H1 (cell line): ENCODE results near the gene POLN. TPM values are rescaled to one million over a fixed set of nuclear protein-coding genes. Genes with fewer than 3 reads are reported as not detected.

ENCODE experiments used
- CTCF ChIA-PET: fragments of 300-600 bp; sonication (Branson Sonifier 250); formaldehyde crosslinking; loops from one replicate; lab custom pipeline; 2021; ENCODE audit not compliant: partially characterized antibody; lab: Charles Lee
- POLR2A ChIA-PET: fragments of 300-600 bp; sonication (Branson Sonifier 250); formaldehyde crosslinking; loops from one replicate; lab custom pipeline; 2021; ENCODE audit warnings: inconsistent platforms; ENCODE audit not compliant: partially characterized antibody; lab: Charles Lee
- DNase-seq, 2 experiments: peaks; one replicate each; pipeline versions ENCODE4 v3.0.0 to v3.0.0-alpha.2; 2010 to 2022; ENCODE audit warnings: low spot score in 2 of 2, low read depth in 1 of 2, mixed read lengths in 1 of 2
- FAIRE-seq: peaks from 2 replicates; lab custom pipeline; 2011; peaks lifted over from hg19 to GRCh38; lab: Jason Lieb, UNC
- H2AFZ ChIP-seq: 2 replicates; pipeline ENCODE4 v1.8.1; 2012; ENCODE audit warnings: low read length, inconsistent platforms
- H2AK5ac ChIP-seq: 2 replicates; pipeline ENCODE4 v1.6.1; 2013; ENCODE audit warnings: low read depth, low read length
- H2BK120ac ChIP-seq: replicated peaks from 2 replicates; pipeline ENCODE3; 2013; ENCODE audit warnings: low read depth, low read length, inconsistent platforms
- H2BK12ac ChIP-seq: 2 replicates; pipeline ENCODE4 v1.6.1; 2013; ENCODE audit warnings: low read depth, low read length
- H2BK15ac ChIP-seq: 2 replicates; pipeline ENCODE4 v1.6.1; 2013; ENCODE audit warnings: low read length
- H2BK20ac ChIP-seq: 2 replicates; pipeline ENCODE4 v1.6.1; 2013; ENCODE audit warnings: low read length
- H2BK5ac ChIP-seq: 2 replicates; pipeline ENCODE4 v1.6.1; 2013; ENCODE audit warnings: low read depth, low read length
- H3K14ac ChIP-seq: 2 replicates; pipeline ENCODE4 v1.6.1; 2013; ENCODE audit warnings: inconsistent platforms; ENCODE audit not compliant: insufficient read length
- H3K18ac ChIP-seq: 2 replicates; pipeline ENCODE4 v1.6.1; 2013; ENCODE audit warnings: low read length; ENCODE audit errors: extremely low read depth
- H3K23ac ChIP-seq: 2 replicates; pipeline ENCODE4 v1.6.1; 2013; ENCODE audit warnings: inconsistent platforms; ENCODE audit not compliant: insufficient read length
- H3K23me2 ChIP-seq: 2 replicates; pipeline ENCODE4 v1.6.1; 2013; ENCODE audit warnings: low read depth, low read length
- H3K27ac ChIP-seq: 2 replicates; pipeline ENCODE4 v1.6.1; 2011; ENCODE audit warnings: low read depth, low read length, inconsistent platforms
- H3K27me3 ChIP-seq, 4 experiments: replicated peaks in 1 of 4; 1 replicate in 1 of 4; 2 replicates in 3 of 4; pipeline versions ENCODE4 v1.6.1 to v1.8.1; 2011 to 2013; ENCODE audit warnings: low read length in 3 of 4, mild to moderate bottlenecking in 3 of 4, inconsistent platforms in 2 of 4, mixed read lengths in 2 of 4, moderate library complexity in 1 of 4; ENCODE audit not compliant: control insufficient read depth in 3 of 4, insufficient read depth in 3 of 4; ENCODE audit errors: extremely low read depth in 1 of 4
- H3K36me3 ChIP-seq, 4 experiments: 2 replicates each; pipeline versions ENCODE4 v1.6.1 to v1.8.1; 2011 to 2013; ENCODE audit warnings: mild to moderate bottlenecking in 4 of 4, low read length in 3 of 4, moderate library complexity in 2 of 4, control low read depth in 1 of 4, inconsistent platforms in 1 of 4; ENCODE audit not compliant: insufficient read depth in 4 of 4, control insufficient read depth in 2 of 4
- H3K4ac ChIP-seq: replicated peaks from 2 replicates; pipeline ENCODE3; 2013; ENCODE audit warnings: low read length, low read depth, mixed read lengths, inconsistent platforms; ENCODE audit not compliant: insufficient read length
- H3K4me1 ChIP-seq, 4 experiments: replicated peaks in 1 of 4; 1 replicate in 1 of 4; 2 replicates in 3 of 4; pipeline versions ENCODE4 v1.6.1 to v1.8.1; 2011 to 2013; ENCODE audit warnings: low read length in 3 of 4, inconsistent platforms in 2 of 4, mixed read lengths in 1 of 4; ENCODE audit not compliant: insufficient read depth in 4 of 4, control insufficient read depth in 3 of 4
- H3K4me2 ChIP-seq, 2 experiments: 2 replicates each; pipeline versions ENCODE4 v1.6.1 to v1.8.1; 2011 to 2013; ENCODE audit warnings: low read depth in 2 of 2, low read length in 2 of 2, control low read depth in 1 of 2, inconsistent platforms in 1 of 2, mild to moderate bottlenecking in 1 of 2; ENCODE audit not compliant: insufficient read depth in 1 of 2
- H3K4me3 ChIP-seq, 4 experiments: fragments of 200-600, 300-600 bp in 1 of 4; sonication (generic), shearing (Covaris generic), sonication (Bioruptor Twin) in 1 of 4; 2 replicates each; pipeline versions ENCODE4 v1.5.1 to v1.8.1; 2011 to 2016; ENCODE audit warnings: low read length in 4 of 4, low read depth in 3 of 4, control low read depth in 2 of 4, inconsistent platforms in 2 of 4, mild to moderate bottlenecking in 2 of 4, mixed read lengths in 1 of 4, moderate library complexity in 1 of 4; ENCODE audit not compliant: insufficient read depth in 2 of 4; ENCODE audit errors: extremely low read depth in 1 of 4
- H3K56ac ChIP-seq: replicated peaks from 2 replicates; pipeline ENCODE3; 2013; ENCODE audit warnings: low read depth, mild to moderate bottlenecking, mixed read lengths, low read length, inconsistent platforms; ENCODE audit not compliant: insufficient read length
- H3K79me1 ChIP-seq: 2 replicates; pipeline ENCODE4 v1.6.1; 2013; ENCODE audit warnings: low read depth, low read length, control low read depth
- H3K79me2 ChIP-seq, 2 experiments: 2 replicates each; pipeline versions ENCODE4 v1.6.1 to v1.8.1; 2012 to 2013; ENCODE audit warnings: low read length in 2 of 2, mild to moderate bottlenecking in 2 of 2, inconsistent platforms in 1 of 2; ENCODE audit not compliant: insufficient read depth in 2 of 2, control insufficient read depth in 1 of 2
- H3K9ac ChIP-seq, 4 experiments: replicated peaks in 1 of 4; 1 replicate in 1 of 4; 2 replicates in 3 of 4; pipeline versions ENCODE4 v1.6.1 to v1.8.1; 2011 to 2013; ENCODE audit warnings: low read depth in 3 of 4, low read length in 3 of 4, control low read depth in 2 of 4, mild to moderate bottlenecking in 2 of 4, moderate library complexity in 2 of 4, inconsistent platforms in 1 of 4; ENCODE audit errors: extremely low read depth in 1 of 4
- H3K9me3 ChIP-seq, 2 experiments: 2 replicates each; pipeline versions ENCODE4 v1.6.1 to v1.8.1; 2012 to 2013; ENCODE audit warnings: mild to moderate bottlenecking in 2 of 2, moderate library complexity in 2 of 2, control low read depth in 1 of 2, inconsistent platforms in 1 of 2, low read depth in 1 of 2, low read length in 1 of 2, mixed read lengths in 1 of 2; ENCODE audit not compliant: insufficient read depth in 2 of 2
- H4K20me1 ChIP-seq, 2 experiments: replicated peaks in 1 of 2; 2 replicates each; pipeline versions ENCODE3 to v1.8.1; 2011 to 2013; ENCODE audit warnings: inconsistent platforms in 2 of 2, low read length in 2 of 2, mild to moderate bottlenecking in 1 of 2; ENCODE audit not compliant: insufficient read depth in 2 of 2, control insufficient read depth in 1 of 2
- H4K5ac ChIP-seq: 2 replicates; pipeline ENCODE4 v1.6.1; 2013; ENCODE audit warnings: low read length, low read depth, mixed read lengths, inconsistent platforms; ENCODE audit not compliant: insufficient read length
- H4K8ac ChIP-seq: 2 replicates; pipeline ENCODE4 v1.8.0; 2013; ENCODE audit warnings: mild to moderate bottlenecking, moderate library complexity, low read length, inconsistent platforms; ENCODE audit not compliant: insufficient read depth; ENCODE audit errors: extremely low read depth
- H4K91ac ChIP-seq: replicated peaks from 2 replicates; pipeline ENCODE3; 2013; ENCODE audit warnings: low read length, mixed read lengths, inconsistent platforms; ENCODE audit not compliant: insufficient read length
- BRCA1 ChIP-seq: IDR thresholded peaks from 2 replicates; pipeline ENCODE4 v1.6.1; 2012; ENCODE audit warnings: low read depth, low read length, improper control_type of control experiment
- CTCF ChIP-seq, 3 experiments: IDR thresholded peaks; 1 replicate in 2 of 3; 2 replicates in 1 of 3; pipeline versions ENCODE4 v1.5.1 to v1.6.1; 2011; ENCODE audit warnings: low read length in 3 of 3, mild to moderate bottlenecking in 3 of 3, inconsistent platforms in 2 of 3, low read depth in 1 of 3, moderate library complexity in 1 of 3; ENCODE audit not compliant: insufficient read depth in 1 of 3; ENCODE audit errors: control extremely low read depth in 1 of 3
- EZH2 ChIP-seq: fragments of 200-600 bp; sonication (generic); IDR thresholded peaks from 2 replicates; pipeline ENCODE4 v1.7.1; 2012; ENCODE audit warnings: low read depth, mild to moderate bottlenecking, moderate library complexity, low read length, inconsistent platforms; ENCODE audit not compliant: severe bottlenecking
- FOSL1 ChIP-seq: IDR thresholded peaks from 2 replicates; pipeline ENCODE4 v1.6.1; 2011; ENCODE audit warnings: mild to moderate bottlenecking, low read depth, low read length, moderate library complexity; ENCODE audit not compliant: insufficient read depth
- RBBP5 ChIP-seq: IDR thresholded peaks from 2 replicates; pipeline ENCODE4 v1.7.1; 2012; ENCODE audit warnings: low read depth, mild to moderate bottlenecking, inconsistent platforms, low read length, moderate library complexity, borderline replicate concordance
- RFX5 ChIP-seq: IDR thresholded peaks from 2 replicates; pipeline ENCODE4 v1.6.1; 2011; ENCODE audit warnings: low read depth, low read length, improper control_type of control experiment, borderline replicate concordance
- SIX5 ChIP-seq: IDR thresholded peaks from 2 replicates; pipeline ENCODE4 v1.6.1; 2011; ENCODE audit warnings: mild to moderate bottlenecking, low read depth, low read length
- TAF7 ChIP-seq: optimal IDR thresholded peaks from 2 replicates; pipeline ENCODE3; 2011; ENCODE audit warnings: low read depth, mild to moderate bottlenecking, inconsistent platforms, low read length, moderate library complexity, borderline replicate concordance
- TBP ChIP-seq: IDR thresholded peaks from 2 replicates; pipeline ENCODE4 v1.6.1; 2011; ENCODE audit warnings: low read depth, low read length, improper control_type of control experiment
- WGBS, 2 experiments: shearing (Covaris generic) in 1 of 2; methylation state at CpG; one replicate each; pipeline versions ENCODE4 v1.1.6 to v1.1.7; 2013 to 2015; ENCODE audit warnings: low lambda C conversion rate in 2 of 2, mixed read lengths in 2 of 2, inconsistent platforms in 1 of 2, low coverage in 1 of 2, missing lambda C conversion rate in 1 of 2; ENCODE audit not compliant: insufficient replicate concordance in 2 of 2, insufficient coverage in 1 of 2, insufficient read length in 1 of 2; ENCODE audit errors: extremely low coverage in 1 of 2, missing lambda C conversion rate in 1 of 2; 5-methylcytosine and 5-hydroxymethylcytosine counted together
- polyA plus RNA-seq, 7 experiments: library from polyadenylated mRNA; depleted of rRNA in 3 of 7; stranded (reverse) in 5 of 7; unstranded in 2 of 7; fragments of >200 nt in 5 of 7; fragments of 200-250 nt in 2 of 7; gene quantifications; 1 replicate in 5 of 7; 2 replicates in 1 of 7; 4 replicates in 1 of 7; pipeline versions ENCODE4 v1.2.1 to v1.2.3, GENCODE V29; 2011 to 2013; ENCODE audit warnings: missing spikeins in 2 of 7, mixed read lengths in 2 of 7
- total RNA-seq: library from RNA; stranded (reverse); fragmentation: NEBNext Ultra II Directional; extraction: Animal tissue kit (Norgen Biotek cat#: 25700); gene quantifications from 2 replicates; pipeline ENCODE4 v1.2.1, GENCODE V29; 2021

POLN gene
- total and polyA plus RNA-seq, 2 of the 8 experiments (the other 6 are each of a cell fraction or from before 2014, with no cell fraction given) = 0.98 to 1.5 TPM

- no peak overlapping the region for H2AFZ ChIP-seq
- TF ChIP-seq BRCA1 (no peak), TBP (no peak), FOSL1 (no peak), EZH2 (no peak), CTCF (IDR thresholded peaks at IDR 0.05; ENCODE audit: control extremely low read depth in 1 of 3, insufficient read depth in 1 of 3, low read depth in 1 of 3, low read length in 3 of 3) (no peak), RFX5 (no peak), TAF7 (no peak), SIX5 (no peak), RBBP5 (no peak)
Measured at GRCh38 chr4:2083116-2083825, 158.7 kb downstream of the POLN start.

More at GRCh38 chr4:2083116-2083825, 158.7 kb downstream of the POLN start:
- CTCF ChIA-PET = no interaction called here
- H2BK120ac ChIP-seq = no peak overlapping the region
- no peaks in the 10 kb centered on the region for H3K79me2 ChIP-seq
- no peak overlapping the region for H3K4ac ChIP-seq
- no peak overlapping the region for H3K18ac ChIP-seq
- no peak overlapping the region for H3K27ac ChIP-seq
- no peak overlapping the region for H3K4me3 ChIP-seq
- no peak for DNase-seq
- H3K36me3 ChIP-seq = no peaks in the 10 kb centered on the region
- no peaks in the 10 kb centered on the region for H3K79me1 ChIP-seq
- H2BK15ac ChIP-seq = no peak overlapping the region
- H4K8ac ChIP-seq = no peak overlapping the region
- H3K9me3 ChIP-seq = no peaks in the 10 kb centered on the region
- H3K27me3 ChIP-seq = peaks cover 0 to 3% (median under 1%) of the 10 kb centered on the region in 4 experiments; a peak in 1 of 7 replicates
- FAIRE-seq = no peak
- 85% methylated on average over 15 of the region's 15 CpGs; no CpG with 5 or more reads in 1 of the 2 experiments for WGBS, 2 experiments
- H3K56ac ChIP-seq = no peak overlapping the region
- H2BK20ac ChIP-seq = no peak overlapping the region
- H3K23ac ChIP-seq = no peak overlapping the region
- peak overlapping the region in 1 of 4 experiments; percentile 8; a peak in 1 of 7 replicates for H3K9ac ChIP-seq
- no peak overlapping the region for H3K14ac ChIP-seq
- H4K5ac ChIP-seq = no peak overlapping the region
- H3K4me2 ChIP-seq = no peak overlapping the region
- POLR2A ChIA-PET = no interaction called here
- no peak overlapping the region for H2BK5ac ChIP-seq
- no peak overlapping the region for H2AK5ac ChIP-seq
- no peaks in the 10 kb centered on the region for H3K23me2 ChIP-seq
- no peaks in the 10 kb centered on the region for H3K4me1 ChIP-seq
- H4K20me1 ChIP-seq = peaks cover 2 to 3% of the 10 kb centered on the region in 2 experiments
- no peak overlapping the region for H4K91ac ChIP-seq
- H2BK12ac ChIP-seq = no peak overlapping the region
